B cell (primary cell): ENCODE data around the gene RNASE4.

Experiments
- EZH2 ChIP-seq: IDR thresholded peaks from 2 replicates; pipeline ENCODE4 v1.6.1; 2012; ENCODE audit warnings: borderline replicate concordance, low read depth, mild to moderate bottlenecking, moderate library complexity, low read length; ENCODE audit not compliant: insufficient read depth, poor library complexity, severe bottlenecking
- TF ChIP-seq, protein P1 (sequence below): fragments of 200-600 bp; IDR thresholded peaks from one replicate; pipeline ENCODE4 v1.8.0; 2022; ENCODE audit warnings: antibody characterized with exemption, mild to moderate bottlenecking

DNA sequence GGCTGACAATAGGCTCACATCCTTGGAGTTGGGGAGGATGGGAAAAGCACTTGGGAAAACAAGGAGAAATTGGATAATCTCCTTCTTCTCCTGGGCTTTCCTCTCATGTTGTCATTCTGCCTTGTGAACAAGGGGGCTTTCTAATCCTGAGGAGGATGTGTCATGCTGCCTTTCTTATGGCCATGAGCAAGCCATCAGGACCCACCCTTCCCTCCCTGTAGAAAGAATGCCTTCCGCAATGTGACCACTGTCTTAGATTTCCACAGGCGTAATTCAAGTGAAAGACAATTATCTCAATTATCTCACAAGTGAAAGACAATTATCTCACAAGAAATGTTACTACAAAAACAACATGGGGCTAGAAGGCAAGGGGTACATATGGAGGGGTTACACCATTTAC lies 39.8 kb upstream of the RNASE4 start:
- TF ChIP-seq, protein P1, sequence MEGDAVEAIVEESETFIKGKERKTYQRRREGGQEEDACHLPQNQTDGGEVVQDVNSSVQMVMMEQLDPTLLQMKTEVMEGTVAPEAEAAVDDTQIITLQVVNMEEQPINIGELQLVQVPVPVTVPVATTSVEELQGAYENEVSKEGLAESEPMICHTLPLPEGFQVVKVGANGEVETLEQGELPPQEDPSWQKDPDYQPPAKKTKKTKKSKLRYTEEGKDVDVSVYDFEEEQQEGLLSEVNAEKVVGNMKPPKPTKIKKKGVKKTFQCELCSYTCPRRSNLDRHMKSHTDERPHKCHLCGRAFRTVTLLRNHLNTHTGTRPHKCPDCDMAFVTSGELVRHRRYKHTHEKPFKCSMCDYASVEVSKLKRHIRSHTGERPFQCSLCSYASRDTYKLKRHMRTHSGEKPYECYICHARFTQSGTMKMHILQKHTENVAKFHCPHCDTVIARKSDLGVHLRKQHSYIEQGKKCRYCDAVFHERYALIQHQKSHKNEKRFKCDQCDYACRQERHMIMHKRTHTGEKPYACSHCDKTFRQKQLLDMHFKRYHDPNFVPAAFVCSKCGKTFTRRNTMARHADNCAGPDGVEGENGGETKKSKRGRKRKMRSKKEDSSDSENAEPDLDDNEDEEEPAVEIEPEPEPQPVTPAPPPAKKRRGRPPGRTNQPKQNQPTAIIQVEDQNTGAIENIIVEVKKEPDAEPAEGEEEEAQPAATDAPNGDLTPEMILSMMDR = no peak
- no peak for TF ChIP-seq EZH2
